ENCODE measurements around the gene HCN2. TPM values are rescaled to one million over a fixed set of nuclear protein-coding genes. Genes with fewer than 3 reads are reported as not detected.

HCN2 gene
- total RNA-seq, 1 experiment from 2014 or later: 9.2 TPM

DNA sequence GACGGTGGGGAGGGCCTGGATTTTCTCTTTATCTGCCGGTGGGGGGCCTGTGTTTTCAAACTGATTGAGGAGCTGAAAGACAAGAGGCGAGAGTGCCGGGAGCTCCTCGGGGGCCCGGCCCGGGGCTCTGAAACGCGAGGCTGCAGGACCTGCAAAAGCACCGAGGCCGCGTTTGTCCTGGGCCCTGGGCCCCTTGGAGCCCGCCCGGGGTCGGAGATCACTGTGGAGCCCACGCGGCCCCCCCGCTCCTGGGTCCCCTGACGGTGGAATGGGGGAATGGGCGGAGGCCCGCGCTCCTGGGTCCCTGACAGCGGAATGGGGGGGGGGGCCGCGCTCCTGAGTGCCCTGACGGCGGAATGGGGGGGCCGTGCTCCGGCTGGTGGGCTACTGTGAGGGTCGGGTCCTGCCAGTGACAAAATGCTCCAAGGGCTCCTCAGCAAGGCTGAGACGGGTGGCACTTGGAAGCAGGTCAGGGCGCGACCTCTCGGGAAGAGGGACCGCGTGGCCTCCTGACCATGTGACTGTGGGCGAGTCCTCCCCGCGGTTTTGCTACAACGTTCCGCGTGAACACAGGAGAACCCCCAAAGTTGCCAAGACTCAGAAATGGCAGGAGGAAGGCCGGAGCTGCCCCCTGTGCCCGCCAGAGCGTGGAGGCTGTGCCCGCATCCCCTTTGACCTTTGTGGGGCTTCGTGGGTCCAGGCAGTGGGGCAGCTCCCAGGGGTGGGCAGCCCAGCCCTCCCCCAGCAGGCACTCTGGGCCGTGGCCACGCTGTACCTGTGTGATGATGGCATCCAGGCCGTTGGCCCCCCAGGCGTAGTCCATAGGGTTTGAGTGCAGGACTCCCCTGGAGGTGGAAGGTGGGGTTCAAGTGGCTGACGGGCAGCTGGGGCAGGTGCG, 59.5 kb downstream of the HCN2 start:
- no peaks in the 10 kb centered on the region for H3K4me1 Mint-ChIP-seq
- no peaks in the 10 kb centered on the region for H3K27me3 Mint-ChIP-seq (ENCODE audit: low read depth)
- no peak for ATAC-seq
- no peak overlapping the region for H3K4me3 Mint-ChIP-seq
- no peak for DNase-seq (ENCODE audit: low spot score)
- no peaks in the 10 kb centered on the region; the same call in 1 of the 2 replicates for H3K36me3 Mint-ChIP-seq
- no peak overlapping the region for H3K27ac Mint-ChIP-seq
- TF ChIP-seq KAT7 (CRISPR knock-in tag; IDR thresholded peaks at IDR 0.05; ENCODE audit: borderline replicate concordance) (no peak), ZNF425 (CRISPR knock-in tag; conservative IDR thresholded peaks at IDR 0.05) (no peak), E2F4 (CRISPR knock-in tag; IDR thresholded peaks at IDR 0.05; ENCODE audit: borderline replicate concordance, low read depth) (no peak), ZBTB21 (CRISPR knock-in tag; IDR thresholded peaks at IDR 0.05; ENCODE audit: borderline replicate concordance) (no peak)
- TF ChIP-seq, protein P1, sequence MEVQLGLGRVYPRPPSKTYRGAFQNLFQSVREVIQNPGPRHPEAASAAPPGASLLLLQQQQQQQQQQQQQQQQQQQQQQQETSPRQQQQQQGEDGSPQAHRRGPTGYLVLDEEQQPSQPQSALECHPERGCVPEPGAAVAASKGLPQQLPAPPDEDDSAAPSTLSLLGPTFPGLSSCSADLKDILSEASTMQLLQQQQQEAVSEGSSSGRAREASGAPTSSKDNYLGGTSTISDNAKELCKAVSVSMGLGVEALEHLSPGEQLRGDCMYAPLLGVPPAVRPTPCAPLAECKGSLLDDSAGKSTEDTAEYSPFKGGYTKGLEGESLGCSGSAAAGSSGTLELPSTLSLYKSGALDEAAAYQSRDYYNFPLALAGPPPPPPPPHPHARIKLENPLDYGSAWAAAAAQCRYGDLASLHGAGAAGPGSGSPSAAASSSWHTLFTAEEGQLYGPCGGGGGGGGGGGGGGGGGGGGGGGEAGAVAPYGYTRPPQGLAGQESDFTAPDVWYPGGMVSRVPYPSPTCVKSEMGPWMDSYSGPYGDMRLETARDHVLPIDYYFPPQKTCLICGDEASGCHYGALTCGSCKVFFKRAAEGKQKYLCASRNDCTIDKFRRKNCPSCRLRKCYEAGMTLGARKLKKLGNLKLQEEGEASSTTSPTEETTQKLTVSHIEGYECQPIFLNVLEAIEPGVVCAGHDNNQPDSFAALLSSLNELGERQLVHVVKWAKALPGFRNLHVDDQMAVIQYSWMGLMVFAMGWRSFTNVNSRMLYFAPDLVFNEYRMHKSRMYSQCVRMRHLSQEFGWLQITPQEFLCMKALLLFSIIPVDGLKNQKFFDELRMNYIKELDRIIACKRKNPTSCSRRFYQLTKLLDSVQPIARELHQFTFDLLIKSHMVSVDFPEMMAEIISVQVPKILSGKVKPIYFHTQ (CRISPR knock-in tag; IDR thresholded peaks at IDR 0.05): no peak
- CTCF ChIA-PET: no interaction called here
- POLR2A ChIA-PET: no interaction called here
- H3K9me3 Mint-ChIP-seq: no peaks in the 10 kb centered on the region

GRCh38 chr19:650121-650520, 60.4 kb downstream of the HCN2 start:
- no peak overlapping the region for H3K27ac Mint-ChIP-seq
- no peak for DNase-seq (ENCODE audit: low spot score)
- ChIA-PET CTCF (interaction anchor here (0.7 kb wide), 1 partner anchor 395 kb away, joined by 5 read pairs; no protein-coding TSS in a partner anchor), POLR2A (interaction anchor here (0.6 kb wide), 1 partner anchor 9 kb away, joined by 3 read pairs; no protein-coding TSS in a partner anchor)
- no peak for TF ChIP-seq ESRRA (CRISPR knock-in tag; IDR thresholded peaks at IDR 0.05; ENCODE audit: borderline replicate concordance)
- no peak for TF ChIP-seq GABPB1 (CRISPR knock-in tag; IDR thresholded peaks at IDR 0.05)
- TF ChIP-seq, protein P2, sequence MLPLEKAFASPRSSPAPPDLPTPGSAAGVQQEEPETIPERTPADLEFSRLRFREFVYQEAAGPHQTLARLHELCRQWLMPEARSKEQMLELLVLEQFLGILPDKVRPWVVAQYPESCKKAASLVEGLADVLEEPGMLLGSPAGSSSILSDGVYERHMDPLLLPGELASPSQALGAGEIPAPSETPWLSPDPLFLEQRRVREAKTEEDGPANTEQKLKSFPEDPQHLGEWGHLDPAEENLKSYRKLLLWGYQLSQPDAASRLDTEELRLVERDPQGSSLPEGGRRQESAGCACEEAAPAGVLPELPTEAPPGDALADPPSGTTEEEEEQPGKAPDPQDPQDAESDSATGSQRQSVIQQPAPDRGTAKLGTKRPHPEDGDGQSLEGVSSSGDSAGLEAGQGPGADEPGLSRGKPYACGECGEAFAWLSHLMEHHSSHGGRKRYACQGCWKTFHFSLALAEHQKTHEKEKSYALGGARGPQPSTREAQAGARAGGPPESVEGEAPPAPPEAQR (CRISPR knock-in tag; IDR thresholded peaks at IDR 0.05): no peak
- TF ChIP-seq ZNF232 (CRISPR knock-in tag; IDR thresholded peaks at IDR 0.05): no peak
- TF ChIP-seq MXD4 (CRISPR knock-in tag; IDR thresholded peaks at IDR 0.05; ENCODE audit: borderline replicate concordance): no peak
- TF ChIP-seq USF2 (CRISPR knock-in tag; IDR thresholded peaks at IDR 0.05): no peak
- TF ChIP-seq ZNF423 (CRISPR knock-in tag; IDR thresholded peaks at IDR 0.05): no peak
- no peak for TF ChIP-seq SMAD3 (CRISPR knock-in tag; IDR thresholded peaks at IDR 0.05; ENCODE audit: borderline replicate concordance)
- no peak for TF ChIP-seq SOX15 (CRISPR knock-in tag; IDR thresholded peaks at IDR 0.05)
- H3K4me1 Mint-ChIP-seq: no peaks in the 10 kb centered on the region
- no peak for ATAC-seq
- H3K4me3 Mint-ChIP-seq: no peak overlapping the region
- H3K36me3 Mint-ChIP-seq: no peaks in the 10 kb centered on the region
- H3K9me3 Mint-ChIP-seq: no peaks in the 10 kb centered on the region
- H3K27me3 Mint-ChIP-seq (ENCODE audit: low read depth): no peaks in the 10 kb centered on the region

Data from WTC11 (cell line).